ENCODE measurements around the gene MBD2. TPM values are rescaled to one million over a fixed set of nuclear protein-coding genes. Genes with fewer than 3 reads are reported as not detected.

The MBD2 gene
- total and polyA plus RNA-seq, 2 donors (not counting 1 experiment from before 2014, with no cell fraction given): 32.5 to 43.8 TPM

DNA sequence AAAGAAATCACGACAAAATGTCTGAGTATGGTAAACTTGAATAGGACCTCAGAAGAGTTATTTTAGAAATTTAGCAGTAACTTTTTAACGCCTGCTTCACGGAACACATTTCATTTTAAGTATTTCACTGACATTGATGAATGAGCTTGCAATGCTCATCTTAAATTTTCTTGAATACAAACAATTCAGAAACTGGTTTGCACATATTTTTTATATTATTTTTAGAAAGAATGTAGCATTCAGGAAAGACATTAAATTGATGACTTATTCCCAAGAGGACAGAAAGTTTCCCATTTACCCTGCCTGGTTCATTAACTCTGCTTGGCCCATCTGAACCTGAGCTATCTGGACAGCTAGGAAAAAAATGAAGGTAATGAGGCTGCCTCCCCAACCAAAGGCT is 89.3 kb downstream of the MBD2 start:
- no peak overlapping the region for H2AFZ ChIP-seq (ENCODE audit: low read length)
- H3K27me3 ChIP-seq (ENCODE audit: control insufficient read depth, insufficient read depth, low read length): no peaks in the 10 kb centered on the region
- H3K4me1 ChIP-seq (ENCODE audit: control insufficient read depth, extremely low read depth, insufficient read depth, low read length): no peaks in the 10 kb centered on the region
- no peak overlapping the region for H3K4me2 ChIP-seq (ENCODE audit: extremely low read depth, insufficient read depth, low read length)
- no peak for DNase-seq (ENCODE audit: low read depth in 2 of 2)
- H3K79me2 ChIP-seq (ENCODE audit: control insufficient read depth, insufficient read depth, low read length): no peaks in the 10 kb centered on the region
- H3K27ac ChIP-seq (ENCODE audit: insufficient read depth, low read length): no peak overlapping the region
- H4K20me1 ChIP-seq (ENCODE audit: control insufficient read depth, extremely low read depth, insufficient read depth, low read length): no peaks in the 10 kb centered on the region
- no peak overlapping the region for H3K4me3 ChIP-seq (replicated peaks in 1 of 4; ENCODE audit: control extremely low read depth in 1 of 4, insufficient read depth in 1 of 4, low read depth in 3 of 4, low read length in 4 of 4)
- no peaks in the 10 kb centered on the region for H3K9me3 ChIP-seq (ENCODE audit: control insufficient read depth, insufficient read depth, low read depth, low read length)
- TF ChIP-seq, protein P1, sequence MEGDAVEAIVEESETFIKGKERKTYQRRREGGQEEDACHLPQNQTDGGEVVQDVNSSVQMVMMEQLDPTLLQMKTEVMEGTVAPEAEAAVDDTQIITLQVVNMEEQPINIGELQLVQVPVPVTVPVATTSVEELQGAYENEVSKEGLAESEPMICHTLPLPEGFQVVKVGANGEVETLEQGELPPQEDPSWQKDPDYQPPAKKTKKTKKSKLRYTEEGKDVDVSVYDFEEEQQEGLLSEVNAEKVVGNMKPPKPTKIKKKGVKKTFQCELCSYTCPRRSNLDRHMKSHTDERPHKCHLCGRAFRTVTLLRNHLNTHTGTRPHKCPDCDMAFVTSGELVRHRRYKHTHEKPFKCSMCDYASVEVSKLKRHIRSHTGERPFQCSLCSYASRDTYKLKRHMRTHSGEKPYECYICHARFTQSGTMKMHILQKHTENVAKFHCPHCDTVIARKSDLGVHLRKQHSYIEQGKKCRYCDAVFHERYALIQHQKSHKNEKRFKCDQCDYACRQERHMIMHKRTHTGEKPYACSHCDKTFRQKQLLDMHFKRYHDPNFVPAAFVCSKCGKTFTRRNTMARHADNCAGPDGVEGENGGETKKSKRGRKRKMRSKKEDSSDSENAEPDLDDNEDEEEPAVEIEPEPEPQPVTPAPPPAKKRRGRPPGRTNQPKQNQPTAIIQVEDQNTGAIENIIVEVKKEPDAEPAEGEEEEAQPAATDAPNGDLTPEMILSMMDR (conservative IDR thresholded peaks at IDR 0.05 in 1 of 2, IDR thresholded peaks at IDR 0.05 in 1 of 2; ENCODE audit: low read depth in 1 of 2, low read length in 2 of 2): no peak
- TF ChIP-seq EZH2 (IDR thresholded peaks at IDR 0.05; ENCODE audit: low read length, missing control alignments): no peak
- H3K9ac ChIP-seq (ENCODE audit: insufficient read depth, low read length): no peak overlapping the region
- H3K36me3 ChIP-seq (ENCODE audit: control insufficient read depth, insufficient read depth, low read length): no peaks in the 10 kb centered on the region

- TF ChIP-seq, protein P1 (conservative IDR thresholded peaks at IDR 0.05 in 1 of 2, IDR thresholded peaks at IDR 0.05 in 1 of 2; ENCODE audit: low read depth in 1 of 2, low read length in 2 of 2): no peak
- TF ChIP-seq EZH2 (IDR thresholded peaks at IDR 0.05; ENCODE audit: low read length, missing control alignments): no peak
- no peak overlapping the region for H2AFZ ChIP-seq (ENCODE audit: low read length)
- H3K9me3 ChIP-seq (ENCODE audit: control insufficient read depth, insufficient read depth, low read depth, low read length): no peaks in the 10 kb centered on the region
- H3K4me3 ChIP-seq (replicated peaks in 1 of 4; ENCODE audit: control extremely low read depth in 1 of 4, insufficient read depth in 1 of 4, low read depth in 3 of 4, low read length in 4 of 4): no peak overlapping the region
- no peaks in the 10 kb centered on the region for H3K4me1 ChIP-seq (ENCODE audit: control insufficient read depth, extremely low read depth, insufficient read depth, low read length)
- H4K20me1 ChIP-seq (ENCODE audit: control insufficient read depth, extremely low read depth, insufficient read depth, low read length): no peaks in the 10 kb centered on the region
- H3K27me3 ChIP-seq (ENCODE audit: control insufficient read depth, insufficient read depth, low read length): no peaks in the 10 kb centered on the region
- H3K27ac ChIP-seq (ENCODE audit: insufficient read depth, low read length): no peak overlapping the region
- no peaks in the 10 kb centered on the region for H3K36me3 ChIP-seq (ENCODE audit: control insufficient read depth, insufficient read depth, low read length)
- DNase-seq (ENCODE audit: low read depth in 2 of 2): no peak
- H3K79me2 ChIP-seq (ENCODE audit: control insufficient read depth, insufficient read depth, low read length): no peaks in the 10 kb centered on the region
- no peak overlapping the region for H3K4me2 ChIP-seq (ENCODE audit: extremely low read depth, insufficient read depth, low read length)
- no peak overlapping the region for H3K9ac ChIP-seq (ENCODE audit: insufficient read depth, low read length)
Observed at GRCh38 chr18:54134053-54134452, 90.4 kb downstream of the MBD2 start.

DNA sequence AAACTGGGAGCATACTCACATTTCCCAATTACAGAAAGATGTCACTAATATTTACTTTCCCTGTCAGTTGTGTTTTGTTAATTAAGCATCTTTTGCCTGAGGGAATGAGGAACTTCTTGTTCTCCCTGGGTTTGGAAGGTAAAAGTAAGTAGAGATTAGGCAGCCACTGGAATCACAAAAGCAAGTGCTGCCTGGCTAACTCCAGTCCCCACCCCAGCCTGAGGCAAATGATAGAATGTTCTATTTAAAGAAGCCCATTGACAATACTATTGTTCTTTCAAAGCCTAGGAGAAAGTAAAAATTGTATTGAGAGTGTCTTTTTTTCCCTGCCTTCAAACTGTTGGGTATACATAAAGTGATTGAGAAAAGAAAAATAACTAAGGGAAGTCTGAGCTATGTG is 93.8 kb downstream of the MBD2 start:
- Histone ChIP-seq H3K27ac (ENCODE audit: insufficient read depth, low read length) (no peak overlapping the region), H3K9ac (ENCODE audit: insufficient read depth, low read length) (no peak overlapping the region), H3K79me2 (ENCODE audit: control insufficient read depth, insufficient read depth, low read length) (no peaks in the 10 kb centered on the region), H2AFZ (ENCODE audit: low read length) (no peak overlapping the region), H3K4me3 (replicated peaks in 1 of 4; ENCODE audit: control extremely low read depth in 1 of 4, insufficient read depth in 1 of 4, low read depth in 3 of 4, low read length in 4 of 4) (no peak overlapping the region), H3K36me3 (ENCODE audit: control insufficient read depth, insufficient read depth, low read length) (no peaks in the 10 kb centered on the region), H3K4me2 (ENCODE audit: extremely low read depth, insufficient read depth, low read length) (no peak overlapping the region), H4K20me1 (ENCODE audit: control insufficient read depth, extremely low read depth, insufficient read depth, low read length) (no peaks in the 10 kb centered on the region), H3K4me1 (ENCODE audit: control insufficient read depth, extremely low read depth, insufficient read depth, low read length) (no peaks in the 10 kb centered on the region), H3K27me3 (ENCODE audit: control insufficient read depth, insufficient read depth, low read length) (no peaks in the 10 kb centered on the region), H3K9me3 (ENCODE audit: control insufficient read depth, insufficient read depth, low read depth, low read length) (no peaks in the 10 kb centered on the region)
- no peak for TF ChIP-seq EZH2 (IDR thresholded peaks at IDR 0.05; ENCODE audit: low read length, missing control alignments)
- TF ChIP-seq, protein P1 (conservative IDR thresholded peaks at IDR 0.05 in 1 of 2, IDR thresholded peaks at IDR 0.05 in 1 of 2; ENCODE audit: low read depth in 1 of 2, low read length in 2 of 2): no peak
- DNase-seq (ENCODE audit: low read depth in 2 of 2): no peak

Data from fibroblast of lung (primary cell).